K562 (cell line): Measurements from ENCODE around the gene BRSK1. TPM values are rescaled to one million over a fixed set of nuclear protein-coding genes. Genes with fewer than 3 reads are reported as not detected.

Experiments used
- ATAC-seq: fragments of 200-7000 bp; cut with Tn5 transposase; 3 replicates; pipeline ENCODE4 v1.9.1; 2020; ENCODE audit warnings: moderate library complexity
- BruUV-seq: library from RNA; stranded (reverse); fragments of 400-500 nt; replicated peaks from 2 replicates; lab custom pipeline; 2021; lab: Mats Ljungman, UMichigan
- CTCF ChIA-PET: fragments of 300-600 bp; formaldehyde crosslinking; extraction: SDS; loops from one replicate; lab custom pipeline; 2021; ENCODE audit warnings: low intra/inter-chr PET ratio; lab: Yijun Ruan, JAX
- POLR2A ChIA-PET: fragments of 300-600, 350-650 bp; sonication (Branson Sonifier 250); formaldehyde crosslinking; extraction: SDS; loops from one replicate; lab custom pipeline; 2021; ENCODE audit warnings: antibody characterized with exemption, inconsistent platforms; lab: Yijun Ruan, JAX
- DNase-seq, 4 experiments: peaks; one replicate each; pipeline versions ENCODE4 v3.0.0 to v3.0.0-alpha.2; 2011 to 2018; ENCODE audit warnings: low spot score in 3 of 4, mixed read lengths in 3 of 4; ENCODE audit errors: extremely low read depth in 1 of 4
- FAIRE-seq: peaks from 2 replicates; lab custom pipeline; 2011; peaks lifted over from hg19 to GRCh38; lab: Jason Lieb, UNC
- H2AFZ ChIP-seq: 2 replicates; pipeline ENCODE4 v1.6.0; 2011; ENCODE audit warnings: low read depth, low read length, control low read depth, inconsistent platforms
- H3K27ac ChIP-seq: fragments of 200-600 bp; 3 replicates; pipeline ENCODE4 v1.8.0; 2011; ENCODE audit warnings: low read depth, mild to moderate bottlenecking, control low read depth, inconsistent platforms, low read length, moderate library complexity, mixed read lengths; ENCODE audit errors: extremely low read depth
- H3K27me3 ChIP-seq, 2 experiments: fragments of 300-600 bp in 1 of 2; 2 replicates in 1 of 2; 3 replicates in 1 of 2; pipeline versions ENCODE4 v1.6.0 to v1.8.0; 2011; ENCODE audit warnings: inconsistent platforms in 2 of 2, low read length in 2 of 2, mild to moderate bottlenecking in 1 of 2, mixed read lengths in 1 of 2, moderate library complexity in 1 of 2; ENCODE audit not compliant: control insufficient read depth in 2 of 2, insufficient read depth in 2 of 2
- H3K36me3 ChIP-seq: fragments of 300-600 bp; 3 replicates; pipeline ENCODE4 v1.8.0; 2011; ENCODE audit warnings: mild to moderate bottlenecking, low read length, inconsistent platforms; ENCODE audit not compliant: control insufficient read depth, insufficient read depth
- H3K4me1 ChIP-seq, 2 experiments: fragments of 200-600 bp in 1 of 2; replicated peaks in 1 of 2; 2 replicates in 1 of 2; 3 replicates in 1 of 2; pipeline versions ENCODE4 v1.5.1 to v1.8.0; 2011; ENCODE audit warnings: inconsistent platforms in 2 of 2, low read length in 2 of 2, mild to moderate bottlenecking in 1 of 2, mixed read lengths in 1 of 2, moderate library complexity in 1 of 2; ENCODE audit not compliant: control insufficient read depth in 2 of 2, insufficient read depth in 2 of 2
- H3K4me2 ChIP-seq: 2 replicates; pipeline ENCODE4 v1.6.1; 2011; ENCODE audit warnings: low read length, control low read depth, inconsistent platforms, mixed read lengths; ENCODE audit not compliant: insufficient read depth
- H3K4me3 ChIP-seq: fragments of 200-600 bp; sonication (generic), shearing (Covaris generic); 2 replicates; pipeline ENCODE4 v1.5.1; 2016; ENCODE audit warnings: control low read depth, inconsistent platforms
- H3K79me2 ChIP-seq: fragments of 200-600 bp; 3 replicates; pipeline ENCODE4 v1.8.0; 2011; ENCODE audit warnings: low read length, inconsistent platforms; ENCODE audit not compliant: control insufficient read depth, insufficient read depth
- H3K9ac ChIP-seq, 2 experiments: 2 replicates each; pipeline versions ENCODE4 v1.6.0 to v1.6.1; 2011; ENCODE audit warnings: low read depth in 2 of 2, low read length in 2 of 2, control low read depth in 1 of 2, inconsistent platforms in 1 of 2, mild to moderate bottlenecking in 1 of 2, mixed read lengths in 1 of 2; ENCODE audit not compliant: insufficient read depth in 1 of 2
- H3K9me1 ChIP-seq: one replicate; pipeline ENCODE4 v1.6.0; 2011; ENCODE audit warnings: inconsistent platforms, mild to moderate bottlenecking, low read length, moderate library complexity; ENCODE audit not compliant: control insufficient read depth, insufficient read depth
- H3K9me3 ChIP-seq: replicated peaks from 2 replicates; pipeline ENCODE4 v1.5.1; 2011; ENCODE audit warnings: low read depth, low read length, inconsistent platforms; ENCODE audit not compliant: control insufficient read depth, insufficient read depth
- H4K20me1 ChIP-seq: replicated peaks from 2 replicates; pipeline ENCODE4 v1.6.1; 2011; ENCODE audit warnings: low read length, inconsistent platforms, mixed read lengths; ENCODE audit not compliant: control insufficient read depth, insufficient read depth
- CAMTA2 ChIP-seq: fragments of 250-450 bp; sonication (Bioruptor Pico); conservative IDR thresholded peaks from 2 replicates; pipeline ENCODE4 v1.5.1; 2022
- DACH1 ChIP-seq: fragments of 450-650 bp; IDR thresholded peaks from 2 replicates; pipeline ENCODE4 v1.6.1; 2018; ENCODE audit not compliant: partially characterized antibody
- GTF2F1 ChIP-seq: IDR thresholded peaks from 2 replicates; pipeline ENCODE4 v1.6.1; 2011; ENCODE audit warnings: low read depth, low read length, improper control_type of control experiment
- KLF1 ChIP-seq: fragments of 450-650 bp; IDR thresholded peaks from 2 replicates; pipeline ENCODE4 v1.6.1; 2016; ENCODE audit warnings: missing genetic modification characterization, missing compliant biosample characterization
- POLR2H ChIP-seq: IDR thresholded peaks from 2 replicates; pipeline ENCODE4 v1.6.1; 2016; ENCODE audit warnings: missing genetic modification characterization, low read depth, mild to moderate bottlenecking, control low read depth, missing compliant biosample characterization, moderate library complexity
- SMARCB1 ChIP-seq: IDR thresholded peaks from 2 replicates; pipeline ENCODE4 v1.6.1; 2011; ENCODE audit warnings: improper control_type of control experiment, low read depth; ENCODE audit not compliant: insufficient read length
- SREBF1 ChIP-seq: fragments of 150-350 bp; IDR thresholded peaks from 2 replicates; pipeline ENCODE4 v1.6.1; 2014; ENCODE audit warnings: antibody characterized with exemption, low read depth, low read length, borderline replicate concordance
- ZC3H8 ChIP-seq: fragments of 450-650 bp; IDR thresholded peaks from 2 replicates; pipeline ENCODE4 v1.6.1; 2017
- WGBS: fragments of 100-300 bp; shearing (Covaris generic); methylation state at CpG from one replicate; pipeline ENCODE4 v1.1.6; 2016; ENCODE audit warnings: low coverage, mixed read lengths; ENCODE audit not compliant: insufficient coverage; ENCODE audit errors: missing lambda C conversion rate; 5-methylcytosine and 5-hydroxymethylcytosine counted together
- in situ Hi-C: fragments of 300-500 bp; cut with MboI; formaldehyde crosslinking; loops from 4 replicates; pipeline ENCODE4 v1.15.0; 2018; ENCODE audit warnings: inconsistent platforms, mixed read lengths
- intact Hi-C: fragments of 100-400 bp; cut with micrococcal nuclease; formaldehyde crosslinking; loops from 2 replicates; pipeline ENCODE4 v1.14.2; 2022
- polyA plus RNA-seq, 8 experiments: library from polyadenylated mRNA; depleted of rRNA in 4 of 8; stranded (reverse) in 5 of 8; unstranded in 3 of 8; fragments of >200 nt; fragmentation: Nextera tagmentation in 2 of 8; fragmentation: Illumina TruSeq in 1 of 8; extraction: Ambion mirVana in 2 of 8; extraction: Trizol in 1 of 8; gene quantifications; 2 replicates each; pipeline versions ENCODE4 v1.2.1 to v1.2.3, GENCODE V29; 2011 to 2014; ENCODE audit warnings: inconsistent platforms in 1 of 8, missing spikeins in 1 of 8
- total RNA-seq, 7 experiments: library from RNA; depleted of rRNA in 6 of 7; stranded (reverse); fragments of >200 nt in 6 of 7; fragmentation: Illumina TruSeq in 2 of 7; extraction: Trizol in 2 of 7; gene quantifications; 2 replicates each; pipeline versions ENCODE4 v1.2.1 to v1.2.3, GENCODE V29; 2011 to 2021; ENCODE audit warnings: low replicate concordance in 1 of 7
- TF ChIP-seq, protein P1 (sequence below): sonication (generic); formaldehyde crosslinking; IDR thresholded peaks from 2 replicates; pipeline ENCODE4 v1.8.0; 2022; ENCODE audit warnings: missing genetic modification reagents, mild to moderate bottlenecking, borderline replicate concordance
- TF ChIP-seq, protein P2 (sequence below): fragments of 450-650 bp; IDR thresholded peaks from 2 replicates; pipeline ENCODE4 v1.7.1; 2018; ENCODE audit warnings: mild to moderate bottlenecking, low read depth; ENCODE audit not compliant: partially characterized antibody
- TF ChIP-seq, protein P3 (sequence below): sonication (generic); formaldehyde crosslinking; IDR thresholded peaks from 2 replicates; pipeline ENCODE4 v1.8.0; 2022; ENCODE audit warnings: missing genetic modification reagents, mild to moderate bottlenecking, borderline replicate concordance
- TF ChIP-seq, protein P4 (sequence below): fragments of 450-650 bp; conservative IDR thresholded peaks from 2 replicates; pipeline ENCODE4 v1.6.1; 2016; ENCODE audit warnings: missing genetic modification characterization, low read depth, mild to moderate bottlenecking, control low read depth, missing compliant biosample characterization

Gene BRSK1
- total and polyA plus RNA-seq, 9 of the 15 experiments (the other 6 are each of a cell fraction or from before 2014, with no cell fraction given), result 1.7 to 9.3 (median 3.8) TPM; not detected in 2

DNA sequence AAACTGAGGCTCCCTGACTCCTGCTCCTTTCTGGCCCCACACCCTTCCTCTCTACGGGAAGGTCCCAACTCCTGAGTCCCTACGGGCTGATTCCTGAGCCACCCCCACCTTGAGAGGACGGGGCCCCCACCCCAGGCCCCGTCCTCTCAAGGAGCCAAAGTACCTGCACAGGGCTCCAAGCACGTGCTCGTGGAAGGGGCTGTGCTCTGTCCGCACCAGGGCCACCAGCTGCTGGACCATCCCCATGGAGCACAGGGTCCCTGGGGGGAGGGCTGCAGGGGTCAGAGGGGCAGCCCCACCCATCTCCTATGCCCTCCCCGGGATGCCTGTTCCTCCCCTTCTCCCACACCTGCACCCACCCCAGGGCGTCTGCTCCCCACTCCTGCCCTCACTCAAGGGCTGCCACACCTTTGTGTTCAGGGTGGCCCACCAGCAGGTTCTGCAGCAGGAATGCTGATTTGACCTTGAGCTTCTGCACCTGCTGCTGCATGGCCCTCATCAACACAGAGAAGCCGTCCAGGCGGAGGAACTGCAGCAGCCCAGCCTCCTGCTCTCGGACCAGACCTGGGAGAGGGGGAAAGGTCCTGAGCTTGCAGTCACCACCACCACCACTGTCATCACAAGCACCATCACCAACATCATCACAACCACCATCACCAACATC lies 17.9 kb upstream of the BRSK1 start (continued):
- TF ChIP-seq, protein P1, sequence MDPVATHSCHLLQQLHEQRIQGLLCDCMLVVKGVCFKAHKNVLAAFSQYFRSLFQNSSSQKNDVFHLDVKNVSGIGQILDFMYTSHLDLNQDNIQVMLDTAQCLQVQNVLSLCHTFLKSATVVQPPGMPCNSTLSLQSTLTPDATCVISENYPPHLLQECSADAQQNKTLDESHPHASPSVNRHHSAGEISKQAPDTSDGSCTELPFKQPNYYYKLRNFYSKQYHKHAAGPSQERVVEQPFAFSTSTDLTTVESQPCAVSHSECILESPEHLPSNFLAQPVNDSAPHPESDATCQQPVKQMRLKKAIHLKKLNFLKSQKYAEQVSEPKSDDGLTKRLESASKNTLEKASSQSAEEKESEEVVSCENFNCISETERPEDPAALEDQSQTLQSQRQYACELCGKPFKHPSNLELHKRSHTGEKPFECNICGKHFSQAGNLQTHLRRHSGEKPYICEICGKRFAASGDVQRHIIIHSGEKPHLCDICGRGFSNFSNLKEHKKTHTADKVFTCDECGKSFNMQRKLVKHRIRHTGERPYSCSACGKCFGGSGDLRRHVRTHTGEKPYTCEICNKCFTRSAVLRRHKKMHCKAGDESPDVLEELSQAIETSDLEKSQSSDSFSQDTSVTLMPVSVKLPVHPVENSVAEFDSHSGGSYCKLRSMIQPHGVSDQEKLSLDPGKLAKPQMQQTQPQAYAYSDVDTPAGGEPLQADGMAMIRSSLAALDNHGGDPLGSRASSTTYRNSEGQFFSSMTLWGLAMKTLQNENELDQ (CRISPR knock-in tag), result no peak
- TF ChIP-seq GTF2F1, result no peak
- no peak for TF ChIP-seq CAMTA2 (CRISPR knock-in tag)
- TF ChIP-seq SREBF1, result no peak
- TF ChIP-seq POLR2H (tag), result no peak
- no peak for TF ChIP-seq KLF1 (tag)

DNA sequence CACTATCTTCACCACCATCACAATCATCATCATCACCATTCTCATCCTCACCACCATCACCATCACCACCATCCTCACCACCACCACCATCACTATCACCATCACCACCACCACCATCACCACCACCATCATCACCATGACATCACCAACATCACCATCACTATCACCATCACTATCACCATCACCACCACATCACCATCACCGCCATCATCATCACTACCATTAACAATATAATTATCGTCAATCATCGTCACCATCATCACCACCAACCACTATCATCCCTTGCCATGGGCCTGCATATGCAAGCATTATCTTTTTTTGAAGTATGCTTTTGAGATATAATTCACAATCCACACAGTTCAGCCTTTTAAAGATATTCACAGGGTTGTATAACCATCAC lies 17.4 kb upstream of the BRSK1 start:
- peaks cover 15% of the 10 kb centered on the region; the same call in 2 of the 3 replicates for H3K36me3 ChIP-seq
- H4K20me1 ChIP-seq, result no peaks in the 10 kb centered on the region
- TF ChIP-seq, protein P2, sequence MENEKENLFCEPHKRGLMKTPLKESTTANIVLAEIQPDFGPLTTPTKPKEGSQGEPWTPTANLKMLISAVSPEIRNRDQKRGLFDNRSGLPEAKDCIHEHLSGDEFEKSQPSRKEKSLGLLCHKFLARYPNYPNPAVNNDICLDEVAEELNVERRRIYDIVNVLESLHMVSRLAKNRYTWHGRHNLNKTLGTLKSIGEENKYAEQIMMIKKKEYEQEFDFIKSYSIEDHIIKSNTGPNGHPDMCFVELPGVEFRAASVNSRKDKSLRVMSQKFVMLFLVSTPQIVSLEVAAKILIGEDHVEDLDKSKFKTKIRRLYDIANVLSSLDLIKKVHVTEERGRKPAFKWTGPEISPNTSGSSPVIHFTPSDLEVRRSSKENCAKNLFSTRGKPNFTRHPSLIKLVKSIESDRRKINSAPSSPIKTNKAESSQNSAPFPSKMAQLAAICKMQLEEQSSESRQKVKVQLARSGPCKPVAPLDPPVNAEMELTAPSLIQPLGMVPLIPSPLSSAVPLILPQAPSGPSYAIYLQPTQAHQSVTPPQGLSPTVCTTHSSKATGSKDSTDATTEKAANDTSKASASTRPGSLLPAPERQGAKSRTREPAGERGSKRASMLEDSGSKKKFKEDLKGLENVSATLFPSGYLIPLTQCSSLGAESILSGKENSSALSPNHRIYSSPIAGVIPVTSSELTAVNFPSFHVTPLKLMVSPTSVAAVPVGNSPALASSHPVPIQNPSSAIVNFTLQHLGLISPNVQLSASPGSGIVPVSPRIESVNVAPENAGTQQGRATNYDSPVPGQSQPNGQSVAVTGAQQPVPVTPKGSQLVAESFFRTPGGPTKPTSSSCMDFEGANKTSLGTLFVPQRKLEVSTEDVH, result no peak
- TF ChIP-seq, protein P3, sequence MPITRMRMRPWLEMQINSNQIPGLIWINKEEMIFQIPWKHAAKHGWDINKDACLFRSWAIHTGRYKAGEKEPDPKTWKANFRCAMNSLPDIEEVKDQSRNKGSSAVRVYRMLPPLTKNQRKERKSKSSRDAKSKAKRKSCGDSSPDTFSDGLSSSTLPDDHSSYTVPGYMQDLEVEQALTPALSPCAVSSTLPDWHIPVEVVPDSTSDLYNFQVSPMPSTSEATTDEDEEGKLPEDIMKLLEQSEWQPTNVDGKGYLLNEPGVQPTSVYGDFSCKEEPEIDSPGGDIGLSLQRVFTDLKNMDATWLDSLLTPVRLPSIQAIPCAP (CRISPR knock-in tag), result no peak
- TF ChIP-seq, protein P4, sequence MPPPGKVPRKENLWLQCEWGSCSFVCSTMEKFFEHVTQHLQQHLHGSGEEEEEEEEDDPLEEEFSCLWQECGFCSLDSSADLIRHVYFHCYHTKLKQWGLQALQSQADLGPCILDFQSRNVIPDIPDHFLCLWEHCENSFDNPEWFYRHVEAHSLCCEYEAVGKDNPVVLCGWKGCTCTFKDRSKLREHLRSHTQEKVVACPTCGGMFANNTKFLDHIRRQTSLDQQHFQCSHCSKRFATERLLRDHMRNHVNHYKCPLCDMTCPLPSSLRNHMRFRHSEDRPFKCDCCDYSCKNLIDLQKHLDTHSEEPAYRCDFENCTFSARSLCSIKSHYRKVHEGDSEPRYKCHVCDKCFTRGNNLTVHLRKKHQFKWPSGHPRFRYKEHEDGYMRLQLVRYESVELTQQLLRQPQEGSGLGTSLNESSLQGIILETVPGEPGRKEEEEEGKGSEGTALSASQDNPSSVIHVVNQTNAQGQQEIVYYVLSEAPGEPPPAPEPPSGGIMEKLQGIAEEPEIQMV (tag), result no peak
- TF ChIP-seq SMARCB1 (no peak), ZC3H8 (no peak), DACH1 (no peak)
- no peaks in the 10 kb centered on the region for H3K27me3 ChIP-seq
- H3K9me1 ChIP-seq, result no peaks in the 10 kb centered on the region
- ATAC-seq (no peak), DNase-seq (no peak), FAIRE-seq (peak; percentile 75)
- BruUV-seq, result no TSS peak
- H3K4me1 ChIP-seq, result peaks cover 10 to 32% of the 10 kb centered on the region in 2 experiments; a peak in 4 of 5 replicates
- no peak overlapping the region for H3K4me2 ChIP-seq
- no peak overlapping the region for H2AFZ ChIP-seq
- no peak overlapping the region for H3K27ac ChIP-seq
- in situ Hi-C loops (no loop called here), intact Hi-C loops (no loop called here)
- ChIA-PET POLR2A (no interaction called here), CTCF (no interaction called here)
- 100% methylated on average over 3 of the region's 3 CpGs for WGBS
- H3K9ac ChIP-seq, result no peak overlapping the region
- H3K4me3 ChIP-seq, result no peak overlapping the region
- peaks cover 3% of the 10 kb centered on the region; the same call in 1 of the 2 replicates for H3K9me3 ChIP-seq
- H3K79me2 ChIP-seq, result 0 out of 3 replicates have a peak, but pooled peaks cover 4% of the 10 kb centered on the region
